HG03378 (cell line): ENCODE results near the gene SDE2.
A peak's percentile ranks its signal among the peaks of the same experiment; 100 is the strongest.

Source experiments
- ATAC-seq: cut with Tn5 transposase; IDR thresholded peaks from one replicate; pipeline ENCODE4 v1.9.1; 2021; ENCODE audit warnings: mild to moderate bottlenecking, moderate library complexity; ENCODE audit not compliant: unreplicated experiment

The SDE2 gene

DNA sequence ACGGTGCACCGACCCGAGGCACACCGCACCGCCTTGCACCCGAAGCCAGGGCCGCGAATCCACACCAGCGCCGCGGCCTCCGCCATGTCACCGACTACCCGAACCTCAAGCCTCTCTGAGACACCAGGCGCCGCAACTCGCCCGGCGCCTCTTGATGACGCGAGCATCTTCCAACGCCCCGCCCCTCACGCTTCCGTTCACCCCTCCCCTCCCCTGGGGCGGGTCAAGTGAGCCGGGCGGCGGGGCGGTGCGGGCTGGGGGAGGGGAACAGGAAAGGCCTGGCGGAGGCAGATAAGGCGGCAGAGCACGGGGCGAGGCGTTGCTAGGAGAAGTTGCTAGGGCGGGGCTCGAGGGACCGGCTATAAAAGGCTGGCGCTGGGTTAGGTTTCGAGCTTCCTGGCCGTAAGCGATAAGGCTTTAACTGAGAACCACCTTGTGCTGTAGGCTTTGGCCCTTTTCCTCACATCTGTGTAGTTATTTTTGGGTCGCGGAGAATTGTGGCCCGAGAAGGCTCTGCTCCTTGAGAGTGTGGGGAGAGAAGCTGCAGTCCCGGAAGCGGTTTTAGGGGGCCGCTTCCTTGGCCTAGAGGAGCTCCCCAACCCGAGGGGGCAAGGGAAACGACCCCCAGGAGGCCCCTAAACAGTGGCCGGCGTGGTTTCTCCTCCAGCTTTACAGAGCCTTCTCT, at the start of gene SDE2:
Gene SDE2 (minus strand): TSS at position 117 of the 685 bp plus-strand sequence. CDS start 31 bp downstream, at position 86.
- ATAC-seq: peak; percentile 80

DNA sequence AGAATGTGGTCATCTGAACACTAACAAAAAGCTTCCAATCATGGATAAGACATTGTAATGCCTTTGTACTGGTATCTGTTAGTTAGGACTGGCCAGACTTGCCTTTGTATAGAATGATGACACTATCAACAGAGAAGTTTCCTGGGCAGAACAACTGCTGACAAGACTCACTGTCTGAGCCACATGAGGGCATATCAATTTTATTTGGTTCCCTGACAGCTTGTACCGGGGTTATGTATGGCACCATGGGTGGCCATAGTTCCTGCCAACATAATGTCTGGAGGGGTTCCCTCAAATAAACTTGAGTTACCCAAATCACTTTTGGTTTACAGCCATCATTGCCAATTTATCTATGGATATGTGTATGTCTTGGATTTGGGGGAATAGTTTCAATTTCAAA, 49.7 kb upstream of the SDE2 start:
- ATAC-seq: no peak

- no peak for ATAC-seq
Measured at GRCh38 chr1:226047495-226047894, 48.4 kb upstream of the SDE2 start.

DNA sequence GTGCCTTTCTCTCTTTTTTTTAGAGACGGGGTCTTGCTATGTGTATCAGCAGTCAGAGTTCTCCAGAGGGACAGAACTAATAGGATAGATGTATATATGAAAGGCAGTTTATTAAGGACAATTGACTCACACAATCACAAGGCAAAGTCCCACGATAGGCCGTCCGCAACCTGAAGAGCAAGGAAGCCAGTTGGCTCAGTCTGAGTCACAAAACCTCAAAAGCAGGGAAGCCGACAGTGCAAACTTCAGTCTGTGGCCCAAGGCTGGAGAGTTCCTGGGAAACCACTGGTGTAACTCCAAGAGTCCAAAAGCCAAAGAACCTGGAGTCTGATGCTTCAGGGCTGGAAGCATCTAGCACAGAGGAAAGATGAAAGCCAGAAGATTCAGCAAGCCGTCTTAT, 47.1 kb upstream of the SDE2 start:
- no peak for ATAC-seq

DNA sequence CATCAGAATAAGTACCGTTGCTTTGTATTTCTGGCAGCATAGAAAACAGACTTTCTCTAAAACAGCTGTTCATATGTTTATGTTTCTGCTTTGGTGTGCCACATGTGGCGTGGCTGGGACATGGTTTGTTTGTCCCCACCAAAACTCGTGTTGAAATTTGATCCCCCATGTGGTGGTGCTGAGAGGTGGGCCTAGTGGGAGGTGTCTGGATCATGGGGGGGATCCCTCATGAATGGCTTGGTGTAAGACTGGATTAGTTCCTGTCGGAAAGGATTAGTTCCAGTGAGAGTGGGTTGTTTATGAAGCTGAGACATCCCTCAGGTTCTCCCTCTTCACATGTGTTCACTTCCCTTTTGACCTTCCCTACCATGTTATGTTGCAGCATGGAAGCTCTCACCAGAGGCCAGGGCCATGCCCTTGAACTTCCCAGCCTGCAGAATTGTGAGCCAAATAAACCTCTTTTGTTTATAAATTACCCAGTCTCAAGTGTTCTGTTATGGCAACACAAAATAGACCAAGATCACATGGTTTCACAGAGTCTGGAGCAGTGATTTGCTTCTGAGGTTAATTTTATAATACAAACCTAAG, 45.5 kb upstream of the SDE2 start:
- no peak for ATAC-seq

DNA sequence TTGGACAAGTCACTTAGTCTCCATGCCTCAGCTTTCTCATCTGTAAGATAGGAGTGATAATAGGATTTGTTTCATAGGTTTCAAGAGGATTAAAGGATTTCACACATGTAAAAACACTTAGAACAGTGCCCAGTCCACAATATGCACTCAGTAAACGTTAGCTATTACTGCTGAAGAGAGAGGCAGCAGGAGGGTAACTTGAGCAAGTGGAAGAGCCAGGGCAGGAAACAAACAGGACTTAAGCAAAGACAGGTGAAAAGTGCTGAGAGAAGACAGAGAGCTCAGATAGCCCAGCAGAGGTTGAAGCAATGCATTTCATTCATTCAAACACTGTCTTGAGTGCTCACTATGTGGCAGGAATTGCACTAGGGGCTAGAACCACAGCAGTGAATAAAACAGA, 42.3 kb upstream of the SDE2 start:
- ATAC-seq: no peak

DNA sequence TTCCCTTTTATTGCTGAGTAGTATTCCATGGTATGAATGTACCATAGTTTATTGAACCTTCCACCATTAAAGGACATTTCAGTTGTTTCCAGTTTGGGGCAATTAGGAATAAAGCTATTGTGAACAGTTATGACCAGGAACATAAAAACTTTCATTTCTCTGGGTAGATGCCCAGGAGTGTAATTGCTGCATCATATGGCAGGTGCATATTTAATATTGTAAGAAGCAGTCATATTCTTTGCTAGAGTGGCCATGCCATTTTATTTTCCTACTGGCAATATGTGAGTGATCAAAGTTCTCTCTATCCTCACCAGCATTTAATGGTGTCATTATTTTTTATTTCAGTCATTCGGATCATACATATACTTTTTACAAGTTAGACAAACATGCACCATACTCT, 39.5 kb upstream of the SDE2 start:
- ATAC-seq: no peak

DNA sequence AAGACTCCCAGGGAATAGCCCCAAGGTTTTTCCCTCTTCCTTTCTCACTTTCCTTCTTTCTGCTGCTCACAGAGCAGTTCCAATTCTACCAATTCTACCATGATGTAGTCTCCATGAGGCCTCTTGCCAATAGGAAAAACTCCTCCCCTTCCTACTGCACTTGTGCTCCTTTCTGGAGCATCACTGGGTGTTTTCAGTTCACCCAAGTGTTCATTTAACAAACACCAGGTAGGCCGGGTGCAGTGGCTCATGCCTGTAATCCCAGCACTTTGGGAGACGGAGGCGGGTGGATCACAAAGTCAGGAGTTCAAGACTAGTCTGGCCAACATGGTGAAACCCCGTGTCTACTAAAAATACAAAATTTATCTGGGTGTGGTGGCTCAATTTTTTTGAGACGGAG, 36.8 kb upstream of the SDE2 start:
- no peak for ATAC-seq

DNA sequence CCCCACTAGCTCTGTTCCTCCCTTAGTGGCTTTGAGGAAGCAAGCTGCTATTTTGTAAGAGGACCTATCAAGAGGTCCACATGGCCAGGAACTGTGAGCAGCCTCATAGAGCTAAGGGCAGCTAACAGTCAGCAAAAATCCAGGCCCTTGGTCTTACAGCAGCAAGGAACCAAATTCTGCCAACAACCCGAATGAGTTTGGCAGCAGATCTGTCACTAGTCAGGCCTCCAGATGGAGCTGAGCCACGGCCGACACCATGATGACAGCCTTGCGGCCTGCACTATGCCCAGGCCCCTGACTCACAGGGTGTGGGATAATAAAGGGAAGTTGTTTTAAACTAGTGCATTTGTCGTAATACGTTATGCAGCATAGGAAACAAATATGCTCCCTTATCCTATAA, 35.3 kb upstream of the SDE2 start:
- ATAC-seq: no peak

GRCh38 chr1:226033991-226034390, 34.8 kb upstream of the SDE2 start:
- no peak for ATAC-seq

GRCh38 chr1:226033582-226033981, 34.4 kb upstream of the SDE2 start:
- ATAC-seq: no peak

DNA sequence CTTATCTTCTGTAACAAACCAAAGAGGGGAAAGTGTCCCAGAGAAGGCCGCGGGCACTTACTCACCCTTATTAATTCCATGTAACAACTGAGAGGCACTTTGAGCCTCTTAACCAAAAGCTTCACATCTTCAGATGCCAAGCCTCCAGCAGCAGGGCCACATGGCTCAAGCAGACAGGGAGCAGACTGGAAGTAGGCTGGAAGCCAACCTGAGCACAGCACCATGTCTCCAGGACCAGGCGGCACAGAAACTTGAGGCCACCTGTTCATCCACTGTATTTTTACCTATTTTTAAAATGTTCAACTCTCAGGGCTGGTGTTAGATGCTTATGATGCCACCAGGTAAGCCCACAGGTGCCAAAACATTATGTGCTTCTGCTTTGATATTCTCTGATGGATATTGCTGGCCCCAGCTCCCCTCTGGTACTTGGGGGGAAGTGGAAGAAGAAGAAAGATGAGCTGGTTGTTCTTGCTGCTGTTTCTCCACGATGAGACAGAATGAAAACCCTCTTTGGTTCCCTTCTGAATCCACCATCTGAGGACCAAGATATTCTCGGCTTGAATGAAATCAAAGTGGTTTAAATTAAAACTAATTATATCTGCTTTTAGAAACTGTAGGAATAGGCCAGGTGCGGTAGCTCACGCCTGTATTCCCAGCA, 30.6 kb upstream of the SDE2 start:
- ATAC-seq: no peak

DNA sequence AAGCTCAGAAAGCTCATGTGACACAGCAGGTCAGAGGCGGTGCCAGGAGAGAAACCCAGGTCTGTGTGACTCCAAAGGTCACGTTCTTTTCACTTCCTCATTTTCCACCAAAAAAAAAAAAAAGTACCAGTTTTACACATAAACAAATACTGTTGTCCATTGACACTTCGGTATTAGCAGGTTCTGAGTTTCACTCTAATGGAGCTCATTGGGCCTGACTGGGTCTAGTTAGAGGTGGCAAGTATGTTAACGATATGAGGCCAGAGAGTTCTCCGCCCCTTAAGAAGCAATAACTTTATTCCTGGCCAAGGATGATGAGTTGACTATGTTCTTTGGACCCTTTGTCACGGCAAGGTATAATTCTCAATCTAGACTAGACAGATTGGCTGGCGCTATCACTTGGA, 30.0 kb upstream of the SDE2 start:
- ATAC-seq: peak; percentile 83

- no peak for ATAC-seq
Measured at GRCh38 chr1:226027538-226028217, 28.5 kb upstream of the SDE2 start.

- no peak for ATAC-seq
Measured at GRCh38 chr1:226026833-226027232, 27.7 kb upstream of the SDE2 start.

DNA sequence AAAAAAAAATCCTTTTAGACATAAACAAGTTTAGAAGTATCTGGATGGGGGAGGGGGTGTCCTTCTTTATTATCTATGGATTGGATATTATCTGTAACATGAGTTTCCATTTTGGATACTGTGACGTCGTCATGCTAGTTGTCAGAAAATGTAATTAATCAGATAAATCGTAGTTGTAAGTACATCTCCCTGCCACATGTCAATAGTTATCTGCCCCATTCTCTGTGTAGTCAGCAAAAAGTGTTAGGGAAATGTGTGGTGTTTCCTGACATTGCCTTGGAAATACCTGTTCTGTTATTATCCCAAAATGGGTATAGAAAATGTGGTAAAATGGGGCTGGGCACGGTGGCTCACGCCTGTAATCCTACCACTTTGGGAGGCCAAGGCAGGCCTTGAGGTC, 24.6 kb upstream of the SDE2 start:
- no peak for ATAC-seq

- ATAC-seq: no peak
Measured at GRCh38 chr1:226021801-226022200, 22.7 kb upstream of the SDE2 start.

DNA sequence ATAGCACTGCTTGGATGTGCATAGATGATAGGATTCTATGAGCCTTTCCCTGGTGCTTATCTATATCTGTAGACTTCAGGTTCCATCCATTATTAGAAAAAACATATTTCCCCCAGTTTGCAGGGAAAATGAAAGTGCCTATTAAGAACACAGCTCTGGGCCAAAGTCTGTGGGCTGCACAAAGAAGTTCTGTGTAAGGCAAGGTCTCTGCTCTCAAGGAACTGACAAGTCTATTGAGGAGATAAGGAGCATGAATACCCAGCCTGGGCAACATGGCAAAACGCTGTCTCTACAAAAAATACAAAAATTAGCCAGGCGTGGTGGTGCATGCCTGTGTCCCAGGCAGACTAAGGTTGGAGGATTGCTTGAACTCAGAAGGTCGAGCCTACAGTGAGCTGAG, 22.3 kb upstream of the SDE2 start:
- no peak for ATAC-seq

- ATAC-seq: no peak
Measured at GRCh38 chr1:226019572-226019971, 20.4 kb upstream of the SDE2 start.

DNA sequence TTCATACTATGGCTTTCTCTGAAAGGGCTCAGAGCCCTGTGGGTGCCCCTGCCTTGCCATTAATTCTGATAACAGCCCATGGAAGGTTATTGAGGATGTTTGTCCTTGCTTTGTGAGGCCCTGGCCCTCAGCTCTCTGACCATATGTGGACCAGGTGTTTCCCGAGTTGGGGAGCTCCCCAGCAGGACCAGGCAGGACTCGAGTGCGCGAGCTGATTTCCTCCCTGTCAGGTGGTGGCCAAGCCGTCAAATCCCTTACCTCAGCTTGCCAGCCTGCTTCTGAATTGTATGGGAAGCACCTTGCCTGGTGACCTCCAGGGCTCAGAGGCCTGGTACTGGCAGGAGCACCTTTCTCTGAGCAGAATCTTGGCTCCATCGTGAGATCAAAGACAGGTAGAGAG, 17.9 kb upstream of the SDE2 start:
- ATAC-seq: no peak

GRCh38 chr1:226009650-226010044, 10.5 kb upstream of the SDE2 start:
- ATAC-seq: no peak
